Activated CD4-positive, alpha-beta T cell treated with anti-CD3 and anti-CD28 coated beads for 1 hour (primary cell): ENCODE measurements around the gene HDAC11.
"Not testable (repeated sequence)": the region's sequence is repeated elsewhere in the genome, so short reads cannot be mapped to it uniquely, and the experiment has no call there.

Experiments used
- DNase-seq: peaks from one replicate; pipeline ENCODE4 v3.0.0-alpha.2; 2020

Gene HDAC11

DNA sequence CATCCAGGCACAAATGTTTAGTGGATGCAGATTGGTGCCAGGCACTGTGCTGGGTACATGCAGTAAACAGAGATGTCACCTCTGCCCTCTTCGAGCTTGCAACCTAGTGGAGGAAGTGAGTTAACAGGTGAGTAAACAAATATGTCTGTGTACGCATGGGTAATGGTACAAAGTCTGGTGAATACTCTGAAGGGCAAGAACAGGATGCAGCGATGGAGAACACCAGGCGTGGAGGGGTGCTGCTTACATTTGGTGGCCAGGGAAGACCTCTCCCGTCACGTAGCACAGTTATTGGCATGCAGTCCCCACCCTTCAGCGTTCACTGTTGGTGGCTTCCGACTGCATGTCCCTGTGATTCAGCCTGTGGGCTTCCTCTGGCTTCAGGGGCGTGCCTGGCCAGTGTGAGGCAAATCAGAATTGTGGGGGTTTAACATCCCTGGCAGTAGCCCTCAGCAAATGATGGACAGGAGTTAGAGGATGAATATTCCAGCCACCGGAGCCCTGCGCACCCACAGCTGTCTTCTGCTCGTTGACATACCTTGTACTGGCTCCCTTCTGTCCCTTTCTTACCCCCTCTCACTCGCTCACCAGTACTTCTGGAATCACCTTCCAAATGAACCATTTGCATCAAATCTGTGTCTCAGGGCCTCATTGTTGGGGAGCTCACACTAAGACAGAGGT, 9.1 kb upstream of the HDAC11 start:
- no peak for DNase-seq

DNA sequence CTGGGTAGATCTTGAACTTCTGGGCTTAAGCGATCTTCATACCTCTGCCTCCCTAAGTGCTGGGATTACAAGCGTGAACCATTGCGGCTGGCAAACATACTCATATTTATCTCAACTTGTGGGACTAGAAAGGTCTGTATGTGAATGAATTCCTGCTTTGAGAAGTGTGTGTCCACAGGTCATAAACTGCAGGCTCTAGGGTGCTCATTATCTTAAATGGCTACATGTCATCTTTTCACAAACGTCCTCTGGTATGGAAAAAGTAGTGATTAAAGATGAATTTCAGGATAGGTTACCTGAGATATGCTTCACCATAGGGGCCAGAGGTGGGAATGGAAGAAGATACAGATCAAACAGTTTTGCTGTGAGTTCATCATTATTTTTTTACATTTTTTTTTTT, 7.8 kb upstream of the HDAC11 start:
- no peak for DNase-seq

DNA sequence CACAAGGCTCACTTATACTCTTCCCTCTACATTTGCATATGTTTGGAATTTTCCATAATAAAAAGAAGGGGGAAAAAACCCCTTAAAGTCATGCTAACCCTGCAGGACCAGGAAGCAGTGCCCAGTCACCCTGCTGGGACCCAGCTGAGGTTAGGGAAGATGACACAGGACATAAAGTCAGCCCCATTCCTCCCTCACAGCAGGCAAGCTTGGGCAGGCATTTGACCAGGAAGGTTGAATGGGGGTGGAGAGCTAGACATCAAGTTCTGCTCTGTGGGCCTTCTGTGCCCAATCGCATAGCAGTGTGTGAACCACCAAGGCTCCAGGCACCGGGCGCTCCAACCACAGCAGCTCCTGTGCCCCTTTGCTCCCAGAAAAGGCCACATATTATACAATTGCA, 7.1 kb upstream of the HDAC11 start:
- no peak for DNase-seq

- no peak for DNase-seq
Observed at GRCh38 chr3:13474021-13474420, 6.1 kb upstream of the HDAC11 start.

DNA sequence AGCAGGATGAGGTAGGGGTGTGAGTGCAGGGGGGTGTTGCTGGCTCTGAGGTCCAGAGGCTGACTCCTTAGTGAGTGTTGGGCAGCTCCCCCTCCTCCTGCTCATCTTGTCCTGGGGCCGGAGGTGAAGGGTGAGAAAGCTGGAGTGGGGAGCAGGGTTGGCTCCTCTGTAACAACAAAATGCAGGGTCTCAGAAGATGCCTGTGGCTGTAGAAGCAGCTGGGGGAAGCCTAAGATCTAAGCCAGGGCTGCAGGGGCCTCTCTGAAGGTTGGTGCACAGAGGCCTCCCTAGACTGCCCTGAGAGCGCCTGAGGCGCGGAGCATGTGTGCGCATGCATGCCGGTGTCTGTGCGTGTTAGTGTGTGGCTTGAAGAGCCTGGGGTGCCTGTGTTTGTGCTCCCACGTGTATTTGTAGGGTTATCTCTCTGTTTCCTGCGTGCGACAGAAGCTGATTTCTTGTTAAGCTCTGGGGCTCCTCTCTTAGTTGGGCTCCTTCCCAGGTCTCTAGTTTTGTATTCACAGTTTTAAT, 5.3 kb upstream of the HDAC11 start:
- DNase-seq, result no peak

DNA sequence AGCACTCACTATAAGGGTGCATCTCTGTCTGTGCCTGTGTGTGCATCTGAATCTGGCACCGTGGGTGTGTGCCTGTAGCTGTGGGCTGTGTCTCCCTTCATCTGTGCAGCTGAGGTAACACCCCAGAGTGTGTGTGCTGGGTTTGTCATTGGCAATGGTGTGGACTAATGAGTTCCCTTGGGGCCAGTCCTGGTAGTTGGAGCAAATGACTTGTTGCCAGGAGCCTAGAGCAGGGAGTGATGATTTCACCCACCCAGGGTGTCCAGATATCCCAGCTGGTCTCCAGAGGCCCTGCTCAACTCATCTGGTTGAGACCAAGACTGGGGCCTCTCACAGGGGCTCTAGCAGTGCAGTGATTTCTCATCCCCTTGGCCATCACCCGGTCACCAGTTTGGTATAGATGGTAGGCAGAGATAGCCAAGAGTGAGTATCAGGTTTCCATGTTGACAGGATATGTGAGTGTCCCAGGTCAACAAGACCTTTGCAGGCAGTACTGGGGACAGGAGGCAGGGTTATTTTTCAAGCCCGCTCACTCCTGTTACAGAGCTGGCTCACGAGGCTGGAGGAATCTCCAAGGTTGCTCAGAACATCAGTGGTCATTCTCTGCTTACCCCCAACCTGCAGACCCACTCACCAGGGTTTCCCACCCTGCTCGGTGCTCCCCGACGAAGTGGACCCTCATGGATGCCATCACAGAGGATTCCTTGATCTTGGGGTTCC, 4.1 kb upstream of the HDAC11 start:
- no peak for DNase-seq

DNA sequence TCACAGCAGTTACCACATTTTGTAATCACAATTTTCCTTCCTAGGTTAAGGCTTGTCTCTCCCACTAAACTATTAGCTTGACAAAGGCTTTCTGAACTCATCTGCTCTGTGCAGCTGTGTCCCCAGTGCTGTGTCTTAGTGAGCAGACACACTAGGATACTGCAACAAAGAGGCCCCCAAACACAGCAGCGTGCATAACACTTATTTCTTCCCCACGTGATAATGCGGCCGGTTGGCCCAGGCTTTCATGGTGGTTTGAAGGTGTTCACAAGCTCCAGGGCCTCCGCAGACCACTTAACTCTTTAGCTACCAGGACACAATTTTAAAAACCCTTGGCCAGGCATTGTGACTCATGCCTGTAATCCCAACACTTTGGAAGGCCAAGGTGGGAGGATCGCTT, 2.2 kb upstream of the HDAC11 start:
- no peak for DNase-seq

DNA sequence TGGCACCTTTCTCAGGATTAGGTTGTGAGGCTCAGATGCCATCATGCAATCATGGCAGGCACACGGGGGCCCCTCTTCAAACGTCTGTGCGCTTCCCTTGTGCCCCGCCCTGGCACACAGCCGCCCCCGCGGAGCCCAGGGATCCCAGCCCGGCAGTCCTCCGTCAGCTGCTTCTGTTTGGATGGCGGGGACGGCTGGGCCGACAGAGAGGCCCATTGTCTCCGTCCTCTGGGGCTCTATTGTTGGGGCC, 849 bp upstream of the HDAC11 start:
- peak; percentile 22 for DNase-seq

GRCh38 chr3:13480340-13481318, 523 bp downstream of the HDAC11 start:
- no peak for DNase-seq

- DNase-seq, result no peak
Observed at GRCh38 chr3:13482106-13482690, 2.1 kb downstream of the HDAC11 start.

- no peak for DNase-seq
Observed at GRCh38 chr3:13483286-13483685, 3.2 kb downstream of the HDAC11 start.

DNA sequence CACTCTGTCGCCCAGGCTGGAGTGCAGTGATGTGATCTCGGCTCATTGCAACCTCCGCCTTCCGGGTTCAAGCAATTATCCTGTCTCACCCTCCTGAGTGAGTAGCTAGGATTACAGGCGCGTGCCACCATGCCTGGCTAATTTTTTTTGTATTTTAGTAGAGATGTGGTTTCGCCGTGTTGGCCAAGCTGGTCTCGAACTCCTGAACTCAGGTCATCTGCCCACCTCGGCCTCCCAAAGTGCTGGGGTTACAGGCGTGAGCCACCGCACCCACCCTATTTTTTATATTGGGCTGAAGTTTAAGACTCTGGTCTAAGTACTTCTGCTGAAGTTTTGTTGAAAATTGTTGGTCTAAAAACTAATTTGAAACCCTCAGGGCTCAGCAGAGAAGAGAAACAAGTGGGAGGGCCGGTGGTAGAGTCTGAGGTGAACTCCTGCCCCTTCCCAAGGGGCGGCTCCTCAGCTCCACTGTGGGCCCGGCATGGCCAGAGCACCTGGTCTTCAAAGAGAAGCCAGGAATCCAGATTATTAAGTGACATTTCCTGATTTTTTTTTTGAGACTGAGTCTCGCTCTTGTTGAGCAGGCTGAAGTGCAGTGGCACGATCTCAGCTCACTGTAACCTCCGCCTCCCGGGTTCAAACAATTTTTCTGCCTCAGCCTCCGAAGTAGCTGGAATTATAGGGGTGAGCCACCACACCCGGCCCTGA, 4.0 kb downstream of the HDAC11 start:
- DNase-seq, result no peak

GRCh38 chr3:13484851-13485590, 4.9 kb downstream of the HDAC11 start:
- no peak for DNase-seq

- DNase-seq, result not testable (repeated sequence)
Observed at GRCh38 chr3:13485630-13486562, 5.8 kb downstream of the HDAC11 start.

GRCh38 chr3:13487403-13487802, 7.3 kb downstream of the HDAC11 start:
- no peak for DNase-seq

- no peak for DNase-seq
Observed at GRCh38 chr3:13491206-13491974, 11.3 kb downstream of the HDAC11 start.

DNA sequence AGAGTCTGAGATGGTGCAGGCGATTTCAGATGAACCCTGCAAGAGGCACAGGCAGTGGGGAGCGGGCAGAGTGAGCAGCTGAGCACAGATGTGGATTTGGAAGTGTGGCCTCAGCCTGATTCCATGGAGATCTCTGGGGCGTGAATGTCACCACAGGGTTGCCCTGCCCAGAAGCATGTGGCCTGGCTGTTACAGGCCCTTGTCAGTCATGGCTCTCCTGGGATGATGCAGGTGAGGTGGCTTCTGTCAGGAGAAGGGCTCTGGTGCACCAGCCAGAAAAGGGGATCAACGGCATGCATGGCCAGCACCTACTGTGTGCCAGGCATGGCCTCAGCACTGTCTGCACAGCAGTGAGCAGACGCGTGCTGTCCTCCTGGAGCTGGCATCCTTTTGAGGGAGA, 11.9 kb downstream of the HDAC11 start:
- DNase-seq, result no peak

GRCh38 chr3:13492976-13493866, 13.1 kb downstream of the HDAC11 start:
- no peak for DNase-seq
